MG63 (cell line): ENCODE results near the gene NEURL4. TPM values are rescaled to one million over a fixed set of nuclear protein-coding genes. Genes with fewer than 3 reads are reported as not detected.
"Not testable (repeated sequence)": the region's sequence is repeated elsewhere in the genome, so short reads cannot be mapped to it uniquely, and the experiment has no call there.

ENCODE experiments used
- DNase-seq: peaks from one replicate; pipeline ENCODE4 v3.0.0-alpha.2; 2020
- H3K27me3 ChIP-seq: fragments of 250-450 bp; sonication (Bioruptor Pico); 2 replicates; pipeline ENCODE4 v1.5.1; 2020; ENCODE audit warnings: mild to moderate bottlenecking, moderate library complexity
- H3K36me3 ChIP-seq: fragments of 250-450 bp; sonication (Bioruptor Pico); 2 replicates; pipeline ENCODE4 v1.5.1; 2020; ENCODE audit warnings: mild to moderate bottlenecking, moderate library complexity
- H3K4me3 ChIP-seq: fragments of 250-450 bp; sonication (Bioruptor Pico); 2 replicates; pipeline ENCODE4 v1.5.1; 2020; ENCODE audit warnings: mild to moderate bottlenecking, moderate library complexity
- H3K9me3 ChIP-seq: fragments of 250-450 bp; sonication (Bioruptor Pico); 2 replicates; pipeline ENCODE4 v1.5.1; 2020; ENCODE audit warnings: mild to moderate bottlenecking, moderate library complexity
- total RNA-seq: library from RNA; depleted of rRNA; stranded (reverse); fragments of >200 nt; shearing (Covaris generic); gene quantifications from 2 replicates; pipeline ENCODE4 v1.2.3, GENCODE V29; 2014; ENCODE audit warnings: low replicate concordance; rRNA removed

The NEURL4 gene
- 8.5 and 11.7 TPM in 2 replicates for total RNA-seq

- Histone ChIP-seq H3K9me3 (no peaks in the 10 kb centered on the region), H3K4me3 (peak within 1 kb of the TSS; percentile 76), H3K36me3 (no peaks in the 10 kb centered on the region), H3K27me3 (no peaks in the 10 kb centered on the region)
- no peak for DNase-seq
Observed at GRCh38 chr17:7328840-7329373, at the start of gene NEURL4. Gene NEURL4 (minus strand): TSS chr17:7329335. CDS start chr17:7329312, 23 bp downstream.

GRCh38 chr17:7374353-7374752 is 45.2 kb upstream of the NEURL4 start:
- no peaks in the 10 kb centered on the region for H3K27me3 ChIP-seq
- DNase-seq = no peak

DNA sequence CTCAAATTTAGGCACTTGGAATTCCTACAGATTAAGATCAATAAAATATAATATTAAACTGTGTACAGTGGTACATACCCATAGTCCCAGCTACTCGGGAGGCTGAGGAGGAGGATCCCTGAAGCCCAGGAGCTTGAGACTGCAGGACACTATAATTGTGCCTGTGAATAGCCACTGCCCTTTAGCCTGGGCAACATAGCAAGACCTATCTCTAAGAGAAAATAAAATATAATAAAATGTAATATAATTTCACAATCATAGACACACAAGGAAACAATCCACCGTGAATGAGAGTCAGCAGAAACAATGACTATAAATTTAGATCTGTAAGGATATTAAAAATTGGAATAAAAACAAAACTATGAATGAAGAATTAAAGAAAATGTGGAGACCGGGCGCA is 41.7 kb upstream of the NEURL4 start:
- Histone ChIP-seq H3K4me3 (no peak overlapping the region), H3K9me3 (no peaks in the 10 kb centered on the region), H3K36me3 (no peaks in the 10 kb centered on the region), H3K27me3 (no peaks in the 10 kb centered on the region)
- no peak for DNase-seq

More at GRCh38 chr17:7374353-7374752, 45.2 kb upstream of the NEURL4 start:
- Histone ChIP-seq H3K4me3 (no peak overlapping the region), H3K9me3 (no peaks in the 10 kb centered on the region), H3K36me3 (no peaks in the 10 kb centered on the region)

DNA sequence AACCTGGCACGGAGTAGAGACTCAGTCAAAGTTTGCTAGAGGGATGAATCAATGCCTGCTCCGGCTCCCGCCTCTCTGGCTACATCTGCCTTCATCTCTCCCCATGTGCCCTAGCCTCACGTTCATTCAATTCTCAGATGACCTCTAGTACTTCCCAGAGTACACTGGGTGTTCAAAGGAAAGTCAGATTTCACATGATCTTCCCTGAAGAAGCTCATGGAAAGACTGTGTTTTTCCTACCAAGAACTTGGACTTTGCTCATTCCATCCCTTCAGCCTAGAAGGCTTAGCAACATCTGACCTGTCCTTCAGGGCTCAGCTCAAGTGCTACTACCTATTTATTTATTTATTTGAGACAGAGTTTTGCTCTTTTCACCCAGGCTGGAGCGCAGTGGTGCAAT is 40.7 kb upstream of the NEURL4 start:
- Histone ChIP-seq H3K9me3 (no peaks in the 10 kb centered on the region), H3K36me3 (no peaks in the 10 kb centered on the region), H3K27me3 (no peaks in the 10 kb centered on the region), H3K4me3 (no peak overlapping the region)
- no peak for DNase-seq

DNA sequence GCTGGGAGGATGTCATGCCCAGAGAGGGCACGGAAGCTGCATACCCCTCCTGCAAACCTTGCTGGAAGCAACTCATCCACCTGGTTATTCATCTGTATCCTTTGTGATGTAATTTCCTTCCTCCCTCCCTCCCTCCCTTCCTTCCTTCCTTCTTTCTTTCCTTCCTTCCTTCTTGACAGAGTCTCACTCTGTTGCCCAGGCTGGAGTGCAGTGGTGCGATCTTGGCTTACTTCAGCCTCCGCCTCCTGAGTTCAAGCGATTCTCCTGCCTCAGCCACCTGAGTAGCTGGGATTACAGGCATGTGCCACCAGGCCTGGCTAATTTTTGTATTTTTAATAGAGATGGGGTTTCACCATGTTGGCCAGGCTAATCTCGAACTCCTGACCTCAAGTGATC is 39.5 kb upstream of the NEURL4 start:
- H3K27me3 ChIP-seq, H3K4me3 ChIP-seq, DNase-seq, H3K9me3 ChIP-seq, H3K36me3 ChIP-seq: not testable (repeated sequence)

- no peak for DNase-seq
- no peaks in the 10 kb centered on the region for H3K27me3 ChIP-seq
- H3K36me3 ChIP-seq = no peaks in the 10 kb centered on the region
- H3K9me3 ChIP-seq = no peaks in the 10 kb centered on the region
- no peak overlapping the region for H3K4me3 ChIP-seq
Observed at GRCh38 chr17:7367918-7368598, 38.9 kb upstream of the NEURL4 start.

DNA sequence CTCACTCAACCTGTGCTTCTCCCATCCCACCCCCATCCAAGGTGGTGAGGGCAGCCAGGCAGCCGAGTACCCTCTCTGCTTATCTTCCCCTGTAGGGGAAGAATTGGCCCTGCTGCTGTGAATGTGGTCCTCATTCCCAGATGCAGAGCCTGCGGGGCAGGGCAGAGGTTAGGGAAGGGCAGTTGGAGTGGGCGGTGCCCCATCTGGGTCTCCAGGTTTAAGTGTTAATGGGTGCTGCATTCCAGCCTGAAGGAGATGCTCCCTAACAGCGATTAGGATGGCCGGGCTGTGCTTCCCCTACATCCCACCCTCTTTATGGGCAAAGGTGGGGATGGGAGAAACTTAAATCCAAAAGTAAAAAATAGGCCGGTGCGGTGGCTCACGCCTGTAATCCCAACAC is 37.9 kb upstream of the NEURL4 start:
- no peaks in the 10 kb centered on the region for H3K9me3 ChIP-seq
- no peaks in the 10 kb centered on the region for H3K36me3 ChIP-seq

DNA sequence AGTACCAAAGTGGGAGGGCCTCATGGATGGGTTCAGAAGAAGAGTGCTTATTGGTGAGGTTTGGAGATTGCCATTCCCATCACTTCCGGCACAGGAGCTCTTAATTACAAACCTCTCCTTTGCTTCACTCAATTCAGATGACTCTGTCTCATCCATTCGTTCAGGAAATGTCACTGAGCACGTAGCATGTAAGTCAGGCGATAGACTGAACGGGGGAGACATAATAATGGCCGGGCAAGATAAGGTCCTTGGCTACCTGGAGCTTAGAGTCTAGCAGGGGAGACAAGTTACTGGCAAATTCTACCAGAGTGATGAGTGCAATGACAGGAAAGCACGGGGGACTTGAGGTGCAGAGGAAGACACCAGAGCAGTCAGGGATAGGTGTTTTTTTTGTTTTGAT is 36.8 kb upstream of the NEURL4 start:
- not testable (repeated sequence) for H3K36me3 ChIP-seq, H3K9me3 ChIP-seq, H3K4me3 ChIP-seq, H3K27me3 ChIP-seq, DNase-seq

More for the DNA sequence above, 37.9 kb upstream of the NEURL4 start:
- Histone ChIP-seq H3K4me3 (no peak overlapping the region), H3K27me3 (no peaks in the 10 kb centered on the region)
- DNase-seq = no peak

DNA sequence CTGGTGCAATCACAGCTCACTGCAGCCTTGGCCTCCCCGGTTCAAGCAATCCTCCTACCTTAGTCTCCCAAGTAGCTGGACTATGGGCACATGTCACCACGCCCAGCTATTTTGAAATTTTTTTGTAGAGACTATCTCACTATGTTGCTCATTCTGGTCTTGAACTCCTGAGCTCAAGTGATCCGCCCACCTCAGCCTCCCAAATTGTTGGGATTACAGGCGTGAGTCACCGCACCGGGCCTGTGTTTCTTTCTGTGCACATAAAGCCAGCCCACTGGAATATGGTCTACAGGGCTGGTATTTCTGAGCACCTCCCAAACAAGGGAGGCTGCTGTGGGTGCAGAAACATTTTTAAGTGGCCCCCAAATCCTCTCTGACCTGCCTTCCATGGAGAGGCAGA is 34.2 kb upstream of the NEURL4 start:
- Histone ChIP-seq H3K9me3 (no peaks in the 10 kb centered on the region), H3K27me3 (no peaks in the 10 kb centered on the region), H3K4me3 (no peak overlapping the region), H3K36me3 (no peaks in the 10 kb centered on the region)
- DNase-seq = peak; percentile 57

- H3K4me3 ChIP-seq = no peak overlapping the region
- H3K9me3 ChIP-seq = no peaks in the 10 kb centered on the region
- no peaks in the 10 kb centered on the region for H3K36me3 ChIP-seq
- no peak for DNase-seq
- no peaks in the 10 kb centered on the region for H3K27me3 ChIP-seq
Observed at GRCh38 chr17:7361906-7362305, 32.8 kb upstream of the NEURL4 start.

- no peak overlapping the region for H3K4me3 ChIP-seq
Observed at GRCh38 chr17:7357381-7357780, 28.2 kb upstream of the NEURL4 start.

DNA sequence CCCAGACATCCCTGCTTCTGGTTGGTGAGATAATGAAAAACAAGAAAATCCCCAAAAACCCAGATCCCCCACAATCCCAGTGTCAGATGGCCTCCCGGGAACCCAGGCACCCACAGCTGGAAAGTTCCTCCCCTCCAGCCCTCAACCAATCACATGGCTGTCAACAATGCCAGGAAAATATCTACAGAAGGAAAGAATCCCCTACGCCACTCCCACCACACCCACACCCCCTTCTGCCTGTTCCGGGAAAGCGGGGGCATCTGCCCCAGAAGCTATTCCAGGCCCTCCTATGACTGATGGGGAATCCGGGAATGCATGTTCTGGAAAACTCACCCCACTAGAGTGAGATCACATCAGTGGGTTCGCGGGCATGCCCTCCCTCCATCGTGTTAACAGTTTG is 27.6 kb upstream of the NEURL4 start:
- DNase-seq = no peak
- Histone ChIP-seq H3K9me3 (no peaks in the 10 kb centered on the region), H3K27me3 (no peaks in the 10 kb centered on the region), H3K36me3 (no peaks in the 10 kb centered on the region), H3K4me3 (no peak overlapping the region)

More at GRCh38 chr17:7357381-7357780, 28.2 kb upstream of the NEURL4 start:
- no peaks in the 10 kb centered on the region for H3K36me3 ChIP-seq
- no peak for DNase-seq
- H3K27me3 ChIP-seq = no peaks in the 10 kb centered on the region
- H3K9me3 ChIP-seq = no peaks in the 10 kb centered on the region

DNA sequence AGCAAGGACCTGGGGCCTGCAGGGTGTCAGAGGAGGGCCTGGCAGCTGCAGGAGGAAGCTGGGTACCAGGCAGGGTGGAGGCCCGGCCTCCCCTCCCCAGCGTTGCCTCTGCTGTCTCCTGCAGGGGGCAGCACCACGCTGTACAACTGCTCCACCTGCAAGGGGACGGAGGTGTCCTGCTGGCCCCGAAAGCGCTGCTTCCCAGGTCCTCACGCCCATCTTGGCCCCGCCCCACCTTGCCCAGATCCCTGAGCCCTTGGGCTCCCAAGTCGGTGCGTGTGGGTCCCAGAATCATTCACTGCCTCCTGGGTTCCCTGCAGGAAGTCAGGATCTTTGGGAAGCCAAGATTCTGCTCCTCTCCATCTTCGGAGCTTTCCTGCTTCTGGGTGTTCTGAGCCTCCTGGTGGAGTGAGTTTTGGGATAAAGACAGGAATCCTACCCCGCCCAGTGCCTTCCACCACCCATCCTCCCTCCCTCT is 27.0 kb upstream of the NEURL4 start:
- Histone ChIP-seq H3K27me3 (no peaks in the 10 kb centered on the region), H3K36me3 (no peaks in the 10 kb centered on the region), H3K9me3 (no peaks in the 10 kb centered on the region), H3K4me3 (no peak overlapping the region)
- peak; percentile 54 for DNase-seq

DNA sequence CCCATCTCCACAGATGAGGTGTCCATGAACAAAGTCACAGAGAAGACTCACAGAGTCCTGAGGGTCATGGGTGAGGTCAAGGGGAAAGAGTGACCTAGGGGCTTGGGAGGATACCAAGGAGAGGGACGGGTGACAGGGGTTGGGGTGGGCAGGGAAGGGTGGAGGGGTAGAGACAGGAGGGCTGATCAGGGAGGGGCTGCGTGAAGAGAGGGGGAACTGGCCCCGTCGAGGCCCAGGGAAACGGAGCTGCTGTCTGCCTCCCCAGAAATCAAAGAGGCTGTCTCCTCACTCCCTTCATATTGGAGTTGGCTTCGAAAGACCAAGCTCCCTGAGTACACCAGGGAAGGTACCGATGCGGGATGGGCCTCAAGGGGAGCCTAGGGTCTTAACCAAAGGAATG is 26.4 kb upstream of the NEURL4 start:
- DNase-seq = no peak
- no peaks in the 10 kb centered on the region for H3K36me3 ChIP-seq
- H3K4me3 ChIP-seq = no peak overlapping the region
- no peaks in the 10 kb centered on the region for H3K9me3 ChIP-seq
- no peaks in the 10 kb centered on the region for H3K27me3 ChIP-seq

- Histone ChIP-seq H3K36me3 (no peaks in the 10 kb centered on the region), H3K27me3 (no peaks in the 10 kb centered on the region), H3K9me3 (no peaks in the 10 kb centered on the region), H3K4me3 (no peak within 1 kb of the TSS)
- DNase-seq = no peak
Observed at GRCh38 chr17:7355053-7355452, 25.9 kb upstream of the NEURL4 start, which contains the start of gene TMEM95. Gene TMEM95 (plus strand): TSS chr17:7355156. CDS start chr17:7355205, 49 bp downstream.

GRCh38 chr17:7354262-7354843 is 25.2 kb upstream of the NEURL4 start:
- no peaks in the 10 kb centered on the region for H3K36me3 ChIP-seq
- DNase-seq = no peak
- no peaks in the 10 kb centered on the region for H3K9me3 ChIP-seq
- no peaks in the 10 kb centered on the region for H3K27me3 ChIP-seq
- H3K4me3 ChIP-seq = no peak overlapping the region

GRCh38 chr17:7352910-7353635 is 23.9 kb upstream of the NEURL4 start:
- no peak for DNase-seq
- no peaks in the 10 kb centered on the region for H3K27me3 ChIP-seq
- peak overlapping the region; percentile 82; the same call in 1 of the 2 replicates for H3K4me3 ChIP-seq
- no peaks in the 10 kb centered on the region for H3K36me3 ChIP-seq
- no peaks in the 10 kb centered on the region for H3K9me3 ChIP-seq
